HG03095 (cell line): Measurements from ENCODE around the gene LPP.

Experiments
- ATAC-seq: cut with Tn5 transposase; IDR thresholded peaks from one replicate; pipeline ENCODE4 v1.9.1; 2021; ENCODE audit warnings: moderate library complexity; ENCODE audit not compliant: unreplicated experiment

LPP gene

DNA sequence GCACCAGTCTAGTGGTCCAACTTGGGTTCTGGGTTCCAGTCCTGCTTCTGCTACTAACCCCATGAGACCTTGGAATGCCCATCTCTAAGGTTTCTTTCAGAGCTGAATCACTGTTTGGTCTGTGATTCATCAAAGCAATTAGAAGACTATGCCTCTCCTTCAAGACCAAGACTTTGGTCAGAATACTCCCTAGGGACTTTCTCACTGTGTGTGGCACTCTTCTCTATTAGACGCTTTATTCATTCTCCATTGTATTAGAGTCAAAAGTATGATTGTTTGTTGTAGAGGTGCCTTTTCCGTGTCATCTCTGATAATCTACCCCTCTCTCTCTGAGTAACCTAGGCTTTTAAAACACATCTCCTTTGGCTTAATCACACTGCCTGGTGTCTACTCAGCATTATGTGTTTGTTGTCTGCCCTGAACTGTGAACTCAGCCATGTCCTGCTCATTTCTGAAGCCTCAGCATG lies 90.5 kb downstream of the LPP start:
- ATAC-seq: no peak

DNA sequence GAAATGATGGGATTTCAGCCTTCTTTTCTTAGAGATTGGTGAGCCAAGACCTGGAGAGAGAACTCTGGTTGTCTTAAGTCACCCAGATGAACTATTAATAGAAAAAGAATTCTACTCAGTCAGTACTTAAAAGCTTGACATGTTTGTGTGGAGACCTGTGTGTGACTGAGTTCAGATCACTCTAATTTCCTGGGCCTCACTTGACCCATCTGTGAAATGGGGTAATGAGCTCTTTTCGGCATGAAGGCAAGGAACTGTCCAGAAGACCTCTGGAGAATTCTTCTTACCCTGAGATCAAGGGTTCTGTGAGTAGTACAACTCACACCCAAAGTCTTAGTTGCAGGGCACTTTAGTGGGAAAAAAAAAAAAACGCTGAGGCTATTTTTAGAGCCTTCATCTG lies 92.9 kb downstream of the LPP start:
- no peak for ATAC-seq

DNA sequence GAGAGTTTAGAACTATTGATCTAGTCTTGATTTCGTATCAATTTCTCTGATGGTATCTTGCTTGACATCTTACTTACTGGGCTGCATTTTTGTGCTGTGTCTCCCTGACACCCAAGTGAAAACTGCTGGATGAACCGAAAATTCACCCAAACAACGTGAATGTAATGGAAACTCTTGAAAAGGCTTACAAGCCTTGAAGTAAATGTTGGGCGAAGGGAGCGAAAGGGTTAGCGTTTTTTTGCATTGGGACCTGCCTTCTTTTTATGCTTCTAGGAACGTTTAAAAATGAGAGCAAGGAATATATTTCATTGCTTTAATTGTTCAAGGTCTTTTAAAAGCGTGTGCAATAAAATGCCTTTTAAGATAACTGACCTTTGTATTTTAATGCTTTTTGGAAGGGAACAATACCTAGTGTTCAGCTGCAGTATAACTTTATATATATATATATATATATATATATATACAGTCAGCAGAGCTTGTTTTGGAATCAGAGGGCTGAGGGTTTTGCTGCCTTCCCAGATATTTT lies 94.1 kb downstream of the LPP start:
- ATAC-seq: no peak

DNA sequence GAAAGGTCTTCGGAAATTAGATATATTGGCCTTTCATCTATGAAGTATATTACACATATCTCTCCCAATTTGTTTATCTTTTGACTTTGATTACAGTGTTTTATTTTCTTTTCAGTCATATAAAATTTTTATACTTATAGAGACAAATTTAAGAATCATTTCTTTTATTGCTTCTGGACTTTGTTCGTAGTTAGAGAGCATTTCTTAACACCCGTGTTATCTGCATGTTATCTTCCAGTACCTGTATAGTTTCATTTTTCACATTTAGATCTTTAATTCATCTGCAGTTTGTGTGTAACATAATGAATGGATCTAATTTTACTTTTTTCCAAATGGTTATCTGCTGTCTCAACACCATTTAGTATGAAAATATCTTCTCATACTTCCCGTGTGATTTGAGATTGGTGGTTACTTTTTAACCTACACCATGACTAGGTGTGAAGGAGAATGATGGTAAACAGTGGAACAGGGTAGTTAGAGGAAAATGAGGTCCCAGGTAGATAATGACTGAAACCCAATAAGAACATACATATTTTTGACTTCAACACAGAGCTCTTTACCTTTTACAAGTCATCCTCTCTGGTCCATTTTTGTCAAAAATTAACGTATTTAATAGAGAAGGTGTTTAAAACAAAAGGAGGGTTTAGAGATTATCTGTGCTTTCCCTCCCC lies 99.3 kb downstream of the LPP start:
- ATAC-seq: no peak

DNA sequence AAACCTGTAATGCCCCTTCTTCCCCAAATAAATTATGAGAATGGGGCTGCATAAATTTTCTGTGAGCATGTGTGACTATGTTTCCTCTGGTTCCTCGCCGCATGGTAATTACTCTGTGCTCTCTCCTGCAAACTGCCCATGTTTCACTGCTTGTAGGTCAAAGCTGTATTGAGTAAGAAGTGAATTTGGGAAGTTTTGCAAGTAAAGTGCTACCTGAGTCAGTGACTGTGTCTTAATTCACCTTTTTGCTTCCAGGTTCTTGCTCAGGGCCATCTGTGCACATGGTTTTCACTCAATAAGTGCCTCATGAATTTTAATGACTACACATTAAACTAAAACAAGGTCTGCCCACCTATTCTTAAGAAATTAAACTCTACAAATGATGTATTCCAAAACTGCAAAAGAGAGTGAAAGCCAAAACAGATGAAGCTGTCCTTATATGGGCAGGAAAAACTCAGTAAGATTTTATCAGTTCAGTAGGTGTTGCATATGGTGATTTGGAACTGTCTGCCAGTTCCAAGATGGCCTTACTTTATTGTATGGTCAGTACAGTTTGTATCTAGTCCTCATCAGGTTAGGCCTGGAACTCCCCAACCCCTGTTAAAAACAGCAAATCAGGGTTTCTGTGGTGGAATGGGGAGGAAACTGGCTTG lies 100.0 kb downstream of the LPP start:
- ATAC-seq: no peak

DNA sequence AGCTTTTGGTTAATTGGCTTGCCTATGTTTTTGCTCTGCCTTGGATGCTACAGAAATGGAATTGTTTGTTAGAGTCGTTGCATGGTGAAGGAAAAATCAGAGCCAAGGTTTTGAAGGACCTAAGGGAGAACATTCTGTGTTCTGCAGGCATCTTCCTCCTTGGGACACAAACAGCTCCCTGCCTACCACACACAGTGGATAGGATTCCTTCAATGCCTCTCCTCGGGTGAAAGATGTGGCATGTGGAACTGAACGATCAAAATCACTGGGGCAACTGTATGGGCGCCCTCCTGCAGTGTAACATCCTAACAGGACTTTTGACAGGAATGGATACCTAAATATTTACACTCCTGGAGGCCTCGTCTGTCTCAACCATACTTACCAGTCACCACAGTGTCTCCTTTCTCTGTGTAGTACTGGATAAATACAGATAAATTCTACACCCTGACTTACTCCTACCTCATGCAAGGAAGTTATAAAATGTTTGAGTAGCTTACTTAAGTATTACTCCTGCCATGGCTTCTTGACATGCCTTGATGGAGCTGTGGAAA lies 100.6 kb downstream of the LPP start:
- ATAC-seq: no peak

DNA sequence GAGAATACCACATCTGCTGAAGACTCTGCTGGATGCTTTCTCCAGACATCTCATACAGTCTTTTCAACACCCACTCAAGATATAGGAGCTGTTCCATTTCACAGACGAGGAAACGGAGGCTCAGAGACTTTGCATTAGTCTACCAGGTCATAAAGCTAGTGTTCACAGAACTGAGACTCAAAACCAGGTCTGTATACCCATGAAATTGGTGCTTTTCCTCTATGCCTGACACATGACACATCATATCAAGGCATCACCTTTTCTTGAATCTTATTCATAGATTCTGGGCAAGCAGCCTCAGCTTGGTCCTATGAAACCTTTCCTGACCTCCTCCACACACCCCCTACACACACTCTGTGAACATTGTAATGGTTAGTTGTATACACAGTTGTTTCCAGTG lies 101.2 kb downstream of the LPP start:
- no peak for ATAC-seq

DNA sequence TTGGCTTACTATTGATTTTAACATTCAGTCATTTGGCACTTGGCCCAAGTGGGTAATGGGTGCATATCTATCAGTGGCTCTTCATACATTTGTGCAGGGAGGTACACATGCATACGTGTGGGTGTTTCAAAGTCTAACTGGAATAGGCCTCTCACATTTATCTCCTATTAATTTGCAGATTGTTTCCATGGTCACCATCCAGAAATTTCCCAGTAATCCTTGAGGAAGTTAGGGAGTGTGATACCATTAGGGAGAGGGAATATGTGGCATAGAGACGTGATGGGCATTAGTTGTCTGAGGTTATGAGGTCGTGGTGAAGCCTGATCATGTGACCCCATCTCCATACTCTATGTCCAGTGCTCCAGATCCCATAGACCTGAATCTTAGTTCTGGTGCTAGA lies 102.8 kb downstream of the LPP start:
- ATAC-seq: no peak

DNA sequence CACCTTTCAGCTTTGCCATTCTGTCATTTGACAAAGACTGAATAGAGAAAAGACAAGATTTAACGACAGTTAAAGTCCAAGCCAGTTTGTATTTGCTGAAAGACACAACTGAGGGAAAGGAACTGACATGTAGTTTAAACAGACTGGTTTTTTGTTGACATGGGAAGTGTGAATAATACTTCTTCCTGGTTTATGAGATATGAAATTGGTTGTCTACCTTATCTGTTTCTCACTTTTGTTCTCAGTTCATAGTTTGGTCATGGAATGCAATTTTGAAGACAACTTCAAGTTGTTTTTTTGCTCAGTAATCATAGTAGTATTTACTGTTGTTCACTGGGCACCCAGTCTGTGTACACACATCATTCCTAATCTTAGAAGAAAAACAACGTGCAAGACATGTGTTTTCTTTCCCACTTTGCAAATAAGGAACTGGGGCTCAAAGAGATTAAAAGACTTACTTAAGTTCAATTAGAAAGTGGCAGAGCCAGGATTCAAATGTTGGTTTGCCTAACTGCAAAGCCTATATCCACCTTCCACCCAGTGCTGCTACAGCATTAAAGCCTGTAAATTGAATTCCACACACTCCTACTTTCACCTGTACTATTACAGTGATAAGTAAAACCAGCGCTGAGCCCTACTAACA lies 103.5 kb downstream of the LPP start:
- ATAC-seq: no peak

DNA sequence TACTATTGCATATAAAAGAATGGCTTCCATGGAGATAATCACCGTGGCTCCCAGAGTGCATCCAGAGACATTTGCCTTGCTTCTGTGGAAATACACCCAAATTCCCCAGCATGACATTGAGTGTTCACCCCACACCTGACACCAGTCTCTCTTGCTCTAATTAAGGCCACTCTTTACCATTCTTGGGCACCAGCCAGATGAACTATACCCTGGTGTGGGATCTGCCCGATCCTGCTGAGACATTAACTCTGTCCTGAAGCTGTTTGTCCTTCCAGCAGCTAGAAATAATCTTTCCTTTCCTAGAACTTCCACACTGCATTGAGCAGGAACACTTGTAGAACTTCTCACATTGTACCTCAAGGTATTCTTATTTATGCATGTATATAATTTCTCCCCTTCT lies 105.2 kb downstream of the LPP start:
- no peak for ATAC-seq

DNA sequence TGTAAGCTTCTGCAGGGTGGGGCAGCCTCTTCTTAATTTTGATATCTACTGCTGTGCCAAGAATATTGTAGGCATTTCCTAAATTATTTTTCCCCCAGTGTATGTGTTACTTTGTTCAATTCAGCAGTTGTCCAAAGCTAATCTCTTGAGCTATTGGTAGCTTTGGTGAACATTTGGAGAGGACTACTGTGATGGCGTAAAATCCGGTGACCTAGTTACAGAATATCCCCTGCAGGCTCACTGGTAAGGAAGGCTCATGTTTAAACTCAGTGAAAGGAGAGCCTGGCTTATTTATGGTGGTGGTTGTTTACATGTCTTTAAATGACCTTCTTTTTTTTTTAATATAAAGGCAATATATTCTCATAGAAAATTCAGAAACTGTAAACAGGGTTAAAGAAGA lies 105.6 kb downstream of the LPP start:
- no peak for ATAC-seq

DNA sequence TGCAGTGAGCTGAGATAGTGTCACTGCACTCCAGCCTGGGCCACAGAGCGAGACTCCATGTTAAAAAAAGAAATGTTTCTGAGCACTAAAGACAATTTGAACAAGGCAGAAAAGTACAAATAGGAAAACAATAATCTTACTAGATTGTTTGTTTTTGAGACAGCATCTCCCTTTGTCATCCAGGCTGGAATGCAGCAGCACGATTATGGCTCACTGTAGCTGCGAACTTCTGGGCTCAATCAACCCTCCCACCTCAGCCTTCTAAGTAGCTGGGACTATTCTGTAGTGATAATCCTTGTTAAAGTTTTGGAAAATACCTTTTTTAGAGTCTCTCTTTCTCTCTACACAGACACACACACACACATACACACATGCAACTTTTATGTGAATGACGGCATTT lies 107.1 kb downstream of the LPP start:
- no peak for ATAC-seq

DNA sequence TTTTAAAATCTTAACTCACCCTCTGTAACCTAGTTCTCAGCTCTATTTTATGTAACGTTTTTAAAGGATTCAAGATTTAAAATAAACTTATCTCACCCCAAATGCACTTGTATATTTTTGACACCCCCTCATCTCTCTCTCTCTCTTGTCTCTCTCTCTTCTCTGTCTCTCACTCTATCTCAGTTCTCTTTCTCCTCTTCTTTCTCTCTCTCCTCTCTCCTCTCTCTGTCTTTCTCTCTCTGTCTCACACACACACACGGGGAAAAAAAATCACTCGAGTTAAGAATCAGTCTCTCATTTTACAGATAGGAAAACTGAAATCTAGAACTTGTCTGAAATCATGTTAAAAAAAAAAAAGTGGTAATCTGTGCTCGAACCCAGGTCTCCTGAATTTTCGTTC lies 108.5 kb downstream of the LPP start:
- no peak for ATAC-seq

DNA sequence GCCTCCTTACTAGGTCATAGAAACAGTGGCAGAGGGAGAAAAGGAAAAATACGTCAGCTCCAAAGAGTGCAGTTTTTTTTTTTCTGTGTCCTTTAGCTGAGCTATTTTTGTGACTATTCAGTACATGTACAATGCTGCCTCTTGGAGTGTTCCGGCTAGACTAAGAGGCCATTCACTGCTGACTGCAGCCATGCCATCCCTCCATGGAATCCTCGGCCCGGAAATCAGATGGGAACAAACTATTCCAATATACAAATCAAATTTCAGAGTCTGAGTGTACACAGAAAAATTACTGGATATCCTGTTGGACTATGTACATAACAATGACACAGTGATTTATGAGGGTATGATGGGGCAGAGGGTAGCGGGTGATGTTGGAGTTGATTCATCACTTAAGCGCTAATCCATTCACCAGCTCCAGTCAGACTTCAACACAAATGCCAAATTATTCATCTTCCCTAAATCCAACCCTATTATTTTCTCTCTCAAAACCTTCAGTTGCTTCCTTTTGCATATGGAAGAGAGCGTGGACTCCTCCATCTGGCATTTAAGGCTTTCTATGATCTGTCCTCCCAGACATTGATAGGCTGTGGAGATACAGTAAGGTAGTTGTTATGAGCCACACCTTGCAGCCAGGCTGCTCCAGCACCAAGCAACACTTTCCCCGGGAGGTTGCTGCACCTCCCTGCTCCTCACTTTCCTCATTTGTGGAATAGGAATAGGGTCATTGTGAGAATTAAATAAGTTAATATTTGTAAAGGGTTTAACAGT lies 109.1 kb downstream of the LPP start:
- ATAC-seq: no peak

DNA sequence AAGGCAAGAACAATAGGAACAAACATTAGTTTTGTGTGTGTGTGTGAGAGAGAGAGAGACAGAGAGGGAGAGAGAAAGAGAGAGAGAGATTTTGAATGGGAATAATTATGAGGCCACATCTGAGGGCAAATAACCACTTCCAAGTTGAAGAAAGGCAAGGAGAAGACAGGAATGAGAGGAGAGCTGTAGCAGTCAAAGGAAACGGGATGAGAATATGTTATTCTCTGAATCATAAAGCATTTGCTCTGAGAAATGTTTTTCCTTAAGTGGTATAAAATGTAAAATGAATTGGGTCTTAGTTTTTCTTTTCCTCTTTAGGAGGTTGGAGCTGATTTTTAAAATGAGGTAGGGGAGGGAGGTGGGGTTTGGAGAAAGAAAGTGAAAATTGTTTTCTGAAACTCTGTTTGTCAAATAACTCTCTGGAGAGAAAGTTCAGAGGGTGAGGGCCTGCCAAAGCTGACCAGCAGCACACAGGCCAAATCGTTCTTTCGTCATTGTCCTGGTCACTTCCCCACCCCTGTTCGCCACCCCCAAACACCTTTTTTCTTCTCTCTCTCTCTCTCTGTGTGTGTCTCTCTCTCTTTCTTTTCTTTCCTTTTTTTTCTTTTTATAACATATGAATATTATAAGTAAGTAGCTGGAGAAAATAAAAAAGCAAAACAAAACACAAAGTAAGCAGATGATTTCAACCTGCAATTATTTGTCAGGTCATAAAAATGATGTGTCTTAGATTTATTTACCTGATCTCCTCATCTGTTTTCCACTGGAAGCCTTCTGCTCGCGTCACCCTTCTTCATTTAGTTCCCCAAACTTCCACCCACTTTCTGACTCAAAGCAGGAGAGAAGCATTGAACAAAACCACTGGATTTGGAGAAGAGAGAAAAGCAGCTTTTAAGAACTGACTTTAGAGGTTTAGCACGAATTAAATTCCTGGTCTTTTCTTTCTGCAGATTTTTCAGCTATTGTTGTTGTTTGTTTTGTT lies 110.6 kb downstream of the LPP start:
- no peak for ATAC-seq

DNA sequence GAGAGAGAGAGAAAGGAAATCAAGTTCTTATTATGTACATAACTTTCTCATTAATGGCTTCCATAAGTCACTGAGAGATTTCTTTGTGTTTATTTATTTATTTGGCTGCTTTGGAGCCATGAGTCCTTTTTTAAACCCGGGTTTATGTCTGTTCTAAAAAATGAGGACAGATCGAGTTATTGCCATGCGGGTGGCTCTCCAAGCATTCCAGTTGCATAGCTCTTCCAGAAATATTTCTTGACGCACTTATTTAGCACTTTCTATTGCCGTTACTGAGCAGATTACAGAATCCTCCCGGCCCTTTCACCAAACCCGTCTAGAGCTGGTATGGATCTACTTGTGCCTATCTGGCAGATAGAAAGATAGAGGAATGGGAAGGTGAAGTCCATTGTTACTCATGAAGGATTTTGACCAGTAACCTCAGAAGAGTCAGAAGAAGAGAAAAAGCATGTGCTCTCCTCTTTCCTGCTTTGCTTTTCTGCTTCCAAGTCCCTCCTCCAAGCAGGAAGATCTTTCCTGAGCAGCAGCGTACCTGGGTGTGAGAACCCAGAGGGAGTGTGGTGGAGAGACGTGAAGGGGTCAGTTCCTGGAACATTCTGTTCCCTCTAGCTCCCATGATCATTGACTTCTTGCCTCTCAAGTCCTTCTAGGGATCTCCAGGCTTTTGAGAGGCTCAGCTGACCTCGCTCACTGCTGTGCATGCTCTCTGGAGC lies 112.8 kb downstream of the LPP start:
- no peak for ATAC-seq

DNA sequence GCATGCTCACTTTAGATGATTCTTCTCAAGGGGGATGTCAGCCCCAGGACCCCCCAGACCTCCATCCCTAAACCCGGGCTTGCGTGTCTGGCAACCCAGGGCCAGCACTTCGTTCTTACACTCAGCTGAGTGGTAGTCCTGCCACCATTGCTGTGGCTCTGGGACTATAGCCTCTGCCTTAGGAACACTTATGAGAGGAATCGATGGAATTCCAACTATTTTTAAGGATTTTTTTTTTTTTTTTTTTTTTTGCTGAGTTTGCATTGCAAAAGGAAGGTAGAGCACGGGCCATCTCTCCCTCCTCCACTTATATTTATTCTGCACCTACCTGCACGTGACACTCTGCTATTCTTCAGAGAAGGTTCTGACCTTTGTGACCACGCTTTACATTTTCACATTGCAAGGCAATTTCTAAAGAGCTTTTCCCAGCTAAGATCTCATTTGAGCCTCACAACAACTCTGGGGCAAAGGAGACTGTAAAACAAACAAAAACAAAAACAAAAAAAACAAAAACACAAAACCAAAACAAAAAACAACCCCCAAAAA lies 113.9 kb downstream of the LPP start:
- no peak for ATAC-seq

DNA sequence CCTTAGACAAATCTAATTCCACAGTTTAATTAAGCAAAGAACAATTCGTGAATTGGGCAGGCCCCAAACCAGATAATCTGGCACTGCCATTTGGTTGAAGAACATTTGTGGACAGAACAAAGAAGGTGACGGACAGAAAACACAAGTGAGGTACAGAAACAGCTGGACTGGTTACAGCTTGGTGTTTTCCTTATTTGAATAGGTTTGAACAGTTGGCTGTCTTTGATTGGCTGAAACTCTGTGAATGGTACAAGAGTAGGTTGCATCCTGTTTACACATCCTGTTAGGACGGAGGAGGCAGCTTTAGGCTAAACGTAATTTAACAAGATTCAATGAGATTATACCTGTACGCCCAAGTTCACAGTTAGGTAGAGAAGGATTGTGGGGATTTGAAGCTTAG lies 114.4 kb downstream of the LPP start:
- ATAC-seq: no peak

DNA sequence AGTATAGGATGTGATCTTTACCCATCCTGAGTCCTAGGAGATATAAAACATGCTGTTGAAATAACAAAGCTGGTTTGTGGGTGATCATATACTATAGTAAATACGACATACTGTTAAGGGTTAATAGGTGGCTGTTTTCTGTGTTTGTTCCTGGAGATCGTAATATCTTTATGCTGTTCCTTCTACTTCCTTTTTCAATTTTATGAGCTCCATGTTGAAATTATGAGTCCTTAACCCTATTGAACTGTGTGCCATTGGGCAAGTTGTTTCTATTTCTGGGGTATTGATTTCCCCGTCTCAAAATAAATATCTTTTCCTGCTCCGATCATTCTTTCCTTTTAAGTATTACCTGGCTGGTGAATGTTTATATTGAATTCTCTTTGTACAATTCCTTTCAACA lies 115.1 kb downstream of the LPP start:
- no peak for ATAC-seq
